ENCODE data around the gene GGT6. TPM values are rescaled to one million over a fixed set of nuclear protein-coding genes. Genes with fewer than 3 reads are reported as not detected.

Gene GGT6
- polyA plus RNA-seq, 1 of the 3 experiments (the other 2 are of a cell fraction): not detected

- H3K4me1 ChIP-seq (ENCODE audit: control insufficient read depth in 1 of 2, insufficient read depth in 2 of 2, low read depth in 1 of 2, low read length in 1 of 2): no peaks in the 10 kb centered on the region
- no peaks in the 10 kb centered on the region for H3F3A ChIP-seq (replicated peaks; ENCODE audit: insufficient read depth)
- no peaks in the 10 kb centered on the region for H3K79me2 ChIP-seq (ENCODE audit: insufficient read depth)
- WGBS (ENCODE audit: low lambda C conversion rate): 97% methylated on average over 17 of the region's 18 CpGs
- no peaks in the 10 kb centered on the region for H3K27me3 ChIP-seq (ENCODE audit: insufficient read depth)
- no peaks in the 10 kb centered on the region for H3K9me2 ChIP-seq
- DNase-seq: no peak
- ChIA-PET POLR2A (interaction anchor here (1.2 to 1.4 kb wide), 2 partner anchors 10 kb away, joined by 3 to 4 read pairs; partner anchors contain the start of gene MYBBP1A), CTCF (interaction anchor here (1.7 kb wide), 1 partner anchor 10 kb away, joined by 4 read pairs; the partner anchor contains the start of gene MYBBP1A)
- H3K4me2 ChIP-seq: no peak overlapping the region
- H3K9ac ChIP-seq: no peak overlapping the region
- H2AFZ ChIP-seq (ENCODE audit: low read depth): no peak overlapping the region
- no peak overlapping the region for H3K27ac ChIP-seq (ENCODE audit: low read depth in 2 of 2, low read length in 1 of 2)
- H4K20me1 ChIP-seq (ENCODE audit: insufficient read depth): no peaks in the 10 kb centered on the region
- TF ChIP-seq EZH2phosphoT487 (IDR thresholded peaks at IDR 0.05; ENCODE audit: borderline replicate concordance, low read depth): no peak
- no peak for TF ChIP-seq EP300 (IDR thresholded peaks at IDR 0.05; ENCODE audit: borderline replicate concordance in 1 of 2, low read depth in 1 of 2, low read length in 1 of 2)
- TF ChIP-seq NRF1 (IDR thresholded peaks at IDR 0.05; ENCODE audit: low read depth, low read length): no peak
- no peak for TF ChIP-seq REST (IDR thresholded peaks at IDR 0.05; ENCODE audit: low read depth, low read length)
- no peak for TF ChIP-seq GATA2 (CRISPR knock-in tag; IDR thresholded peaks at IDR 0.05)
- TF ChIP-seq GABPA (IDR thresholded peaks at IDR 0.05; ENCODE audit: low read depth): no peak
- no peak for TF ChIP-seq USF1 (IDR thresholded peaks at IDR 0.05; ENCODE audit: borderline replicate concordance, low read depth)
- TF ChIP-seq RAD21 (IDR thresholded peaks at IDR 0.05; ENCODE audit: low read length): no peak
- no peak for TF ChIP-seq NFIC (IDR thresholded peaks at IDR 0.05; ENCODE audit: borderline replicate concordance)
- no peak for TF ChIP-seq ZBTB33 (IDR thresholded peaks at IDR 0.05; ENCODE audit: borderline replicate concordance, low read depth)
- TF ChIP-seq MAX (IDR thresholded peaks at IDR 0.05; ENCODE audit: low read depth): no peak
- TF ChIP-seq SMC3 (IDR thresholded peaks at IDR 0.05; ENCODE audit: low read depth, low read length): no peak
- no peak for TF ChIP-seq FOXJ3 (CRISPR knock-in tag; IDR thresholded peaks at IDR 0.05)
- TF ChIP-seq USF2 (IDR thresholded peaks at IDR 0.05; ENCODE audit: borderline replicate concordance, low read depth, low read length): no peak
- no peak for TF ChIP-seq CTCF (IDR thresholded peaks at IDR 0.05)
- peaks cover 8 to 85% of the 10 kb centered on the region in 2 experiments for H3K36me3 ChIP-seq (replicated peaks in 1 of 2; ENCODE audit: control insufficient read depth in 1 of 2, insufficient read depth in 2 of 2, low read length in 1 of 2)
- H3K4me3 ChIP-seq (ENCODE audit: low read depth in 2 of 2, low read length in 1 of 2): no peak overlapping the region
- H3K9me3 ChIP-seq: no peaks in the 10 kb centered on the region
Measured at GRCh38 chr17:4544951-4545216, 15.5 kb downstream of the GGT6 start.

Data from SK-N-SH (cell line).